ENCODE measurements around the gene NUBPL.

The NUBPL gene

DNA sequence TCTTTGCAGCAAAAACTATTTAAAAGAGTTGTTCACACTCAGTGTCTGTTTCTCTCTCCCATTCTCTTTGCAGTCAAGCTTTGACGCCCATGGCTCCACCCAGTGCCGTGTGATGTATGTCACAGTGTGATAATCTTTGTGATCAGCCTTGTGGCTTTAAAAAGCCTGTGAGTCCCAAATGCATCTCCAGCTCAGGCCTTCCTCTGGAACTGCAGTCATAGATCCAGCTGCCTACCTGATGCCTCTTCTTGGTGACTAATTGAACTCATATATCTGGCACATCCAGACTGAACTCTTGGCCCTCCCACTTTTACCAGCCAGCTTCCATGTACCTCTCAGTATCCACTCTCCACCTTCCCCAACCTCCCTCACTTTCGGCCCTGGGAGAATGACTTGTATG is 333.1 kb downstream of the NUBPL start:
- H3K4me3 ChIP-seq (ENCODE audit: low read length) = no peak overlapping the region
- no peak for TF ChIP-seq ZNF274 (IDR thresholded peaks at IDR 0.05; ENCODE audit: low read depth, low read length)

DNA sequence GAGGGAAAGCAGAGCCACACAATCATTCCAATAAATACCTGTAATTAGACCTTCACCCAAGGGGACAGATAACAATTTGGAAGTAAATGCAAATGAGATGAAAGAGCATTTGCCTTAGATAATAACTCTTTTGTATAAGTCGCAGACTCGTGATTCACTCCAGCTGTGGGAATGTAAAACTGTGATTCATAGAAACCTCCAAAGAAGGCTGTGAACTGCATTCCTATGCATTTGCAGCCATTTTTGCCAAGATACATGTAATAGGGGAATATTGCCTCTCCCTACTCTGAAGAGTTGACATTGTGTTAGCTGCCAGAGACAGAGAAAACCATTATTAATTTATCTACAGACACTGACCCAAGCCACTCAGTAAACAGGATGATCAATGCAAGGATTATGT is 334.0 kb downstream of the NUBPL start:
- no peak for TF ChIP-seq ZNF274 (IDR thresholded peaks at IDR 0.05; ENCODE audit: low read depth, low read length)
- H3K4me3 ChIP-seq (ENCODE audit: low read length) = no peak overlapping the region

DNA sequence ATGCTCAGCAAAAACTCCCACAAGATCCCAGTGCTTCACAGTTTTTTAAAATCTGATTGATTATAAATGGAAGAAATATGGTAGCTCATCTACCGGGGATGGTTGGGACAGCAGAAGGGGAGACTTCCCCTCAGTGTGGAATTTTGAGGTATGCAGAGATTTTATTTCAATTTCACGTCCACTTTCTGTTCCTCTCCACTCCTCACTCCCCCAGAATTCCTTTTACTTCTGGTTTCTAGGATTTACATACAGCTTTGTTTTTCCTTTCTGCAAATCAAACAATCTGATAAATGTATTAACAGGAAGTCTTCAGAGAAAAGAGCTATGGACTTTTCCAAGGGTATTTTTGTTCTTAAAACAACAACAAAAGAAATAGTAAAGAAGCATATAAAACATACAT is 334.4 kb downstream of the NUBPL start:
- TF ChIP-seq ZNF274 (IDR thresholded peaks at IDR 0.05; ENCODE audit: low read depth, low read length) = no peak
- H3K4me3 ChIP-seq (ENCODE audit: low read length) = no peak overlapping the region

GRCh38 chr14:31897581-31898186 is 336.5 kb downstream of the NUBPL start:
- H3K4me3 ChIP-seq (ENCODE audit: low read length) = no peak overlapping the region
- no peak for TF ChIP-seq ZNF274 (IDR thresholded peaks at IDR 0.05; ENCODE audit: low read depth, low read length)

- TF ChIP-seq ZNF274 (IDR thresholded peaks at IDR 0.05; ENCODE audit: low read depth, low read length) = no peak
- H3K4me3 ChIP-seq (ENCODE audit: low read length) = no peak overlapping the region
These were observed 337.8 kb downstream of the NUBPL start for GRCh38 chr14:31898838-31899528.

- no peak for TF ChIP-seq ZNF274 (IDR thresholded peaks at IDR 0.05; ENCODE audit: low read depth, low read length)
- no peak overlapping the region for H3K4me3 ChIP-seq (ENCODE audit: low read length)
These were observed 340.8 kb downstream of the NUBPL start for GRCh38 chr14:31902002-31902401.

- TF ChIP-seq ZNF274 (IDR thresholded peaks at IDR 0.05; ENCODE audit: low read depth, low read length) = no peak
- no peak overlapping the region for H3K4me3 ChIP-seq (ENCODE audit: low read length)
These were observed 341.9 kb downstream of the NUBPL start for GRCh38 chr14:31902945-31903646.

DNA sequence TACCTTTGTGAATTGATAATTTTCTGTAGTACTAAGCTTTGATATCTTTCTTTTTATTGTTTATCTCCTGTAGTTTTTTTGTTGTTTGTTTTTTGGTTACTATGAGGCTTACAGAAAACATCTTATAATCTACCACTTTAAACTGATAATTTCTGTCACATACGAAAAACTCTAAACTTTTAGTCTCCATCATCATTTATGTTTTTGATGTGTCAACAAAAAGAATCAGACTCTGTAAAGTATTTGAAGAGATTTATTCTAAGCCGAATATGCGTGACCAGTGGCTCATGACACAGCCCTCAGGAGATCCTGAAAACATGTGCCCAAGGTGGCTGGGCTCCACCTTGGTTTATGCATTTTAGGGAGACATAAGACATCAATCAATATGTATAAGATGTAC is 348.8 kb downstream of the NUBPL start:
- H3K4me3 ChIP-seq (ENCODE audit: low read length) = no peak overlapping the region
- no peak for TF ChIP-seq ZNF274 (IDR thresholded peaks at IDR 0.05; ENCODE audit: low read depth, low read length)

Measured in GM08714 (cell line).